Measurements from ENCODE around the gene AMBRA1.

GRCh38 chr11:46604796-46605195, 11.0 kb upstream of the AMBRA1 start:
- no peak for TF ChIP-seq POLR2A (IDR thresholded peaks at IDR 0.05)
- TF ChIP-seq, protein P1, sequence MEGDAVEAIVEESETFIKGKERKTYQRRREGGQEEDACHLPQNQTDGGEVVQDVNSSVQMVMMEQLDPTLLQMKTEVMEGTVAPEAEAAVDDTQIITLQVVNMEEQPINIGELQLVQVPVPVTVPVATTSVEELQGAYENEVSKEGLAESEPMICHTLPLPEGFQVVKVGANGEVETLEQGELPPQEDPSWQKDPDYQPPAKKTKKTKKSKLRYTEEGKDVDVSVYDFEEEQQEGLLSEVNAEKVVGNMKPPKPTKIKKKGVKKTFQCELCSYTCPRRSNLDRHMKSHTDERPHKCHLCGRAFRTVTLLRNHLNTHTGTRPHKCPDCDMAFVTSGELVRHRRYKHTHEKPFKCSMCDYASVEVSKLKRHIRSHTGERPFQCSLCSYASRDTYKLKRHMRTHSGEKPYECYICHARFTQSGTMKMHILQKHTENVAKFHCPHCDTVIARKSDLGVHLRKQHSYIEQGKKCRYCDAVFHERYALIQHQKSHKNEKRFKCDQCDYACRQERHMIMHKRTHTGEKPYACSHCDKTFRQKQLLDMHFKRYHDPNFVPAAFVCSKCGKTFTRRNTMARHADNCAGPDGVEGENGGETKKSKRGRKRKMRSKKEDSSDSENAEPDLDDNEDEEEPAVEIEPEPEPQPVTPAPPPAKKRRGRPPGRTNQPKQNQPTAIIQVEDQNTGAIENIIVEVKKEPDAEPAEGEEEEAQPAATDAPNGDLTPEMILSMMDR (IDR thresholded peaks at IDR 0.05), result no peak
